Endothelial cell of umbilical vein (primary cell): ENCODE data around the gene AOC1.

Source experiments
- CTCF ChIP-seq, 2 donors: IDR thresholded peaks; 1 replicate in 1 of 2; 2 replicates in 1 of 2; pipeline ENCODE4 v1.5.1; 2011; ENCODE audit warnings: low read length in 2 of 2, mild to moderate bottlenecking in 2 of 2, moderate library complexity in 2 of 2, control low read depth in 1 of 2, inconsistent platforms in 1 of 2, low read depth in 1 of 2; ENCODE audit not compliant: insufficient read depth in 1 of 2; ENCODE audit errors: extremely low read depth in 1 of 2
- EZH2 ChIP-seq: IDR thresholded peaks from 2 replicates; pipeline ENCODE4 v1.6.1; 2012; ENCODE audit warnings: borderline replicate concordance, low read depth, mild to moderate bottlenecking, moderate library complexity, low read length, inconsistent platforms; ENCODE audit not compliant: severe bottlenecking
- GATA2 ChIP-seq: IDR thresholded peaks from 2 replicates; pipeline ENCODE4 v1.7.0; 2011; ENCODE audit warnings: low read depth, mild to moderate bottlenecking, moderate library complexity, mixed read lengths, low read length; ENCODE audit not compliant: insufficient read length, insufficient read depth
- POLR2A ChIP-seq: IDR thresholded peaks from 2 replicates; pipeline ENCODE4 v1.6.1; 2012; ENCODE audit warnings: low read depth, mild to moderate bottlenecking, control low read depth, low read length
- POLR2AphosphoS5 ChIP-seq: IDR thresholded peaks from 2 replicates; pipeline ENCODE4 v1.6.1; 2012; ENCODE audit warnings: low read depth, mild to moderate bottlenecking, control low read depth, low read length, moderate library complexity; ENCODE audit not compliant: insufficient read depth

- TF ChIP-seq EZH2 (no peak), GATA2 (no peak), POLR2AphosphoS5 (no peak), CTCF (IDR thresholded peaks at IDR 0.05; ENCODE audit: extremely low read depth in 1 of 2, insufficient read depth in 1 of 2, low read depth in 1 of 2, low read length in 2 of 2) (no peak), POLR2A (no peak)
These were observed 27.7 kb upstream of the AOC1 start for GRCh38 chr7:150824379-150825177.
